Fibroblast of skin of right quadriceps (primary cell): ENCODE measurements around the gene HDHD5.

ENCODE experiments used
- DNase-seq: peaks from one replicate; pipeline ENCODE4 v3.0.0-alpha.2; 2013

Gene HDHD5

DNA sequence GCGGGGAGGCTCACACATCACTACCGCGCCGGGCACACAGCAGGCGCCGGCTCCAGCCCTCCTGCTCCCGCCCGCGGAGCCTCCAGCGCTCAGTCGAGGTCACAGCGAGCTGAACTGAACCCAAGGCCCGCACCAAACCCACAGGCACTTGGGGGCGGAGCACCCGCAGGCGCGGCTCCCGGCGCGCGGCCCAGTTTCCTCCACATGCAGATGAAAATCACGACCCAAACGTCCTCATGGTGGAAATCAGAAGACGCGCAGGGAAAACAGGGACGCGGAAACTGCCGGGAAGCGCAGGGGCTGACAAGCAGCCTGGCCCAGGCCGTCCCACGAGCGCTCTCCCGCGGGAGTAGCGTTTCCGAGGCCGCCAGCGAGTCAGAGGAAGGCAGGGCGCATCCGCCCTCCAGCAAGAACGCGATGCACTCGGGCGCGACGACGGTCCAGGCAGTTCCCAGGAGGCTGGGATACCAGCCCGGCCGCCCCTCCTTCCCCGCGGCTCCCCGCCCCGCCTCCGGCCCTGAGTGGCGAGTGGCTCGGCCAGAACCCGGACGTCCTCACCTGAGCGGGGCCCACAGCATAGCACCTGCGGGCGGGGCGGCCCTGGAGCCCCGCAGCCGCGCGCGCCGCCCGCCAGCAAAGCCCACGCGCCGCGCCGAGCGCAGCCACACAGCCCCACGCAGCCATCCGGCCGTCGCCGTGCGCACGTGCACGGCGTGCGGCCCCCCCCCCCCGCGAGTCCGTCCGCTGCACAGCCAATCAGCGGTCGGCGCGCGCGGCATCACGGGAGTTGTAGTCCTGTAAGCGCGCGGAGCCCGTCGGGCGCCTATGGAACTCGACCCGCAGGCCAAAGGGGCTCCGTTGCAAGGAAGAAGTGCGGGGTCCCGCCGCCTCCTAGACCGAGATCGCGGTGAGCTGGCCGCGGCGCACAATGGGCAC is at the start of gene HDHD5:
Gene HDHD5 (minus strand): TSS at position 710 of the 936 bp plus-strand sequence. CDS start 26 bp downstream, at position 684.
- peak; percentile 87 for DNase-seq

DNA sequence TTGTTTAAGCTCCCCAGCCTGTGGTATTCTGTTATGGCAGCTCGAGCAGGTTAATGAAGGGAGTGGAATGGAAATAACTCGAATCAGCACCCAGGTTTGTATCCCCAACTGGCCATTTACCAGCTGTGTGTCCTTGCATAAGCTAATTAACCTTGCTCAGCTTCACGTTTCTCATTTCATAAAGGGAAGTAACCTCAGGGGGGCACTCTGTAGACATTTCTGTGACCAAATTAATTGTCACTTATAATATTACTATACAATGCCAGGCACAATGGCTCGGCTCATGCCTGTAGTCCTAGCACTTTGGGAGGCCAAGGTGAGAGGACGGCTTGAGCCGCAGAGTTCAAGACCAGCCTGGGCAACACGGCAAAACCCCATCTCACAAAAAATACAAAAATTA is 46.4 kb upstream of the HDHD5 start:
- DNase-seq = no peak

DNA sequence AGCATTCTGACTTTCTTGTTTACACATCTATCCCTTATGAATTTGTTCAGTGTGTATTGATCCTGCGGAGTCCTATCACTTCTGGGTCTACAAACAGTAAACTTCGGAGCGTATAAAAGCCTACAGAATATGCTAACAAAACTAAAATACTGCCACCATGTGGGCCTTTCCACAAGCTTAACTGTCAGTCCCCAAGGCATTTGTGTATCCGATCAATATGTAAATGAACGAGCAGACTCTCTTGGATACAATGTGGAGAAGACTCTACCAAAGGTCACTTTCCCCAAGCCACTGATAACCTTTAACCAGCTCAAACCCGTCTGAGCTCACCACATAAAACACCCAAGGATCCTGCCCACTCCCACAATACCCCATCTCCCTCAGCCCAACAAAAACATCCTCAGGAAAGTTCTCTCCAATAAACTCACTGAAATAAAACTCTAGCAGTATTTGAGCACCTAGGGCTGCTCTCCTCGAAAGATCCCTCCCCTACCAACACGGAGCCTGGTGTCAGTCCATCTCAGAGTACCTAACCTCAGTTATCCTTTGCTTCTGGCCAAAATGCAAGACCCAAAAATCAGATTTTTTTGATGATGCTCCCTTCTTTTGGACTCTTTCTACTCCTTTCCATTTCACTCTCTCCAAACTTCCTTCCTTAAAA is 42.3 kb upstream of the HDHD5 start:
- no peak for DNase-seq

DNA sequence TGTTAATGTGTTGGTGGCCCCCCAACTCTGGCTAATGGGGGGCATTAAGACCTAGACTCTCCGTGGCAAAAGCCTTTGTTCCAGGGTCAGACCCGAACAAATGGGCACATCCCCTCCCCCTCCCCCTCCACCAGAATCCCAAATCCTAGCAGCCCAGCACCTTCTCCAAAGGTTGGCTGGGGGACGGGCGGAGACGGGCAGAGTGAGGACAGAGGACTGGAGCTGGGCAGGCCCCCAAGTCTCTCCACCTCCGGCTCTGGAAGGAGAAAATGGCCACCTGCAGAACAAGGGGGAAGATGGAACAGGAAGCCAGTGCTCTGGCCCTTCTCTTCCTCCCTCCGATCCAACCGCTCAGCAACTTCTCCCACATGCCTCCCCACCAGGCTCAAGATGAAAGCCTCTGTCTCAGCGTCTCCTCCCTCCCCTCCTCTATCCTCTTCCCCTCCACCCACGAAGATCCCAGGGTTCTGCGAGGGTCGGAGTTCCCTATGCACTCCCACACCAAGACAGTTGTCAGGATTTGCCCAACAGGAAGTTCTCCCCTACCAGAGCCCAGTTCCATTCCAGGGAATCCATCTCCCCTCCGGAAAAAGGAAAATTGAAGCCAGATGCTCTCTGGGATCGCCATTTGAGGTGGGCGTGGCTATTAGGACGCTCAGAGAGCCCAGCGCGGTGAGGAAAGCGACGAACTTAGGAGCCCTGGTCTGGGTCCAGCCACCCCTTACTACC is 40.1 kb upstream of the HDHD5 start:
- peak; percentile 86 for DNase-seq

DNA sequence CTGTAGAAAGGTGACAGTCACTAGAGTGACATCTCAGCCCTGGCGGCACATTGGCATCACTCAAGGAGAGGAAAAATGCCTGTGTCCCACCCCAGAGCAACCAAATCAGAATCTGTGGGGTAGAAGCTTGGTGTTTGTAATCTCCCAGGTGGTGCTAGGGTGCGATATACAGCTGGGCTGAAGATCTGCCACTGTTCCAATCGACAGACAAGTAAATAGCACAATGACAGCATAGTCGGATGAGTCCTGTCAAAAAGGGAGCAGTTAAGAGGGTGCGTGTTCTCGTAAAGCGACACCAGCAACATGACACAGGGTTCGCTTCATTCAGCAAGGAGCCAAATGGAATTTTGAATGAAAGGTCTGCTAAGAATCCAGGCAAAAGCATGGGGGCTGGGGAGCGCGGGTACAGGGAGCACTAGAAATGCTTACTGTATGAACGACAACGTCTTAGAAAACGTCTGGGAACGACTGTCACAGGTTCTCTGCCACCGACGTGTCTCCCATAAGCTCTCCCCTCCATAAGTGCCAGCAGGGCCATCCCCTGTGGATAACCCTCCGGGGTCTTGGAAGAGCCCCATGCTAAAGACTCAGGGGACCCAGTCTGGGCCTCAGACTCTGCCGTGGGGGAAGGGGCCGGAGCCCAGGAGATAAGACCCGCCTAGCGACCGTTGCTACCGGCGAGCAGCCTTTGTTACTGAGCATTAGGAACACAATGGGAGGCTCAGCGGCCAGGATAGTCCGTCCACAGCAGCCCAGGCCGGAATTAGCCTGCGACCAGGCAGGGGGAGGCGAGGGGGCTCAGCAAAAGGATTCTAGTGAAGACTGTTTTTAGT is 39.3 kb upstream of the HDHD5 start:
- no peak for DNase-seq

DNA sequence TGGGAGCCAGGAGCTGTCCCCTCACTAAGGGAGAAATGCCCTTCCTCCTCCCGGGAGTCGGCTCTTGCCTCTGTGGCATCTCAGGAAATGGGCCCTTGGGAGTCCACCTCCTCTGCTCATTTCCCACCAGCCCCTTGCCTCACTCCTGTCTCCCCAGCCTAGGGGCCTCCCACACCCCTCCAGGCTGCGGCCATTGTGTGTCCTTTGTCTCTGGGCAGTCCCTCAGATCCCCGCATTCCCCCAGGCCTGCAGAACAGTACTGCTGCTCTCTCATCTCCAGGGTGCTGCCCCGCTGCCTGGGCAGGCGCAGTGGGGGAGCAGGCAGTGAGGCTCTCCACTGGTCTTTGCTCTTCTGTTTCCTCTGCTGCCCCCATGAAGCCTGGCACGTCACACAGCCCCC is 35.1 kb upstream of the HDHD5 start:
- no peak for DNase-seq

DNA sequence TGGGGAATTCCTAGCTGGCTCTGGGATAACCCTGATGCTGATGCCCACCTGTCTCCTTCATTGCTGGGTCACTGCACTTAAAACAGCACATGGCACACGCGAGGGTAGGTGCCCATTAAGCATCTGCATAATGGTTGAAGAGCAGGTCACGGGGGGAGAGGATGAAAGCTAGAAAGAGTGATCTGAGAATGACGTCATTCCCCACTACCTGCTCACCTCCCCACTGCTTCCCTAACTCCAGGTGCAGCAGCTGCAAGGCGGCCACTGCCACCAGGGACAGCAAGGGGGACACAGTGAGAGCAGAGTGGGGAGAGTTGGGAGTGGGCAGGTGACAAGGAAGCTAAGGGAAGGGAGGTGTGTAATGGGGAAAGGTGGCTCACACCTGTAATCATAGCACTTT is 33.1 kb upstream of the HDHD5 start:
- no peak for DNase-seq

DNA sequence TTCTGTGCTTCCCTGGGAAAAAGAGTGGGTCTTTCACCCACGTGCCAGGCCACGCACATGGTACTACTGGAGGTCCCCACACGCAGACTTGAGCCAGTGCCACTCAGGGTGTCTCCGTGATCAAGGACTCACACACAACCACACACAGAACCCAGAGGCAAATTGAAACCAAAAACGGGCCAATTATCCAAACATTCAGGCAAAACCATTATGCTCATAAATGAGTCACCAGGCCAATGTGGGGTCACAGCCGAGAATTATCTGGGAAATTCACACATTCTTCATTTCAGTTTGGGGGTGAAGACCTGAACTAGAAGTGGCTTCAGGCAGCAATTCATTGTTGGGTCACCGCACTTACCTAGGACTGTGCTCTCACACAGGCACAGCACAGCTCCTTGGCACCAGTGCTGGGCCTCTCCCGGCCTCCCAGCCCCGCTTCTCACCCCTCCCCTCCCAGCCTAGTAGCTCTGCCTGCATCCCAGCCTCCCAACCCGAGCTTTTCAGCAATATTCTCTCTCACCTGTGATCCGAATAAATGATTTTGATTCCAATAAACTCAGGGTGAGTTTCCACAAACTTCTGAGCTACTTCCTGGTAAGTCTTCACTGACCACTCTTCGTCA is 32.2 kb upstream of the HDHD5 start:
- DNase-seq = peak; percentile 66

DNA sequence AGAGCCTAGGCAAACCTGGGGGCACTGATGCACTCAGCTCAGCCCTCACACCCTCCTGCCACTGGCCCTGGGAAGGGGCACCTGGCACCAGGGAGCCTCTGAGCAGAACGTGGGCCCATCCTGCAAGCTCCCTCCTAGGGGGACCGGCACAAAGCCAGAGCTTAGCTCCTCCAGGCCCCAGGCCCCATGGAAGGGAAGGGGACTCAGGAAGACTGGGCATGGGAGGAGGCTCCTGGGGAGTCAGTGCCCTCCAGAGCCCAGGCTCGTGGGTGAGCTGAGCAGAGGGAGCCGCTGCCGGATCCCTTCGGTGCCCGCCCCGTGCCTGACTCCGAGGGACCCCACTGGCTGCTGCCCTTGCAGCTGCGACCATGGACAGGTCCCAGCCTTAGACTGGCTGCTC is 31.6 kb upstream of the HDHD5 start:
- DNase-seq = no peak

DNA sequence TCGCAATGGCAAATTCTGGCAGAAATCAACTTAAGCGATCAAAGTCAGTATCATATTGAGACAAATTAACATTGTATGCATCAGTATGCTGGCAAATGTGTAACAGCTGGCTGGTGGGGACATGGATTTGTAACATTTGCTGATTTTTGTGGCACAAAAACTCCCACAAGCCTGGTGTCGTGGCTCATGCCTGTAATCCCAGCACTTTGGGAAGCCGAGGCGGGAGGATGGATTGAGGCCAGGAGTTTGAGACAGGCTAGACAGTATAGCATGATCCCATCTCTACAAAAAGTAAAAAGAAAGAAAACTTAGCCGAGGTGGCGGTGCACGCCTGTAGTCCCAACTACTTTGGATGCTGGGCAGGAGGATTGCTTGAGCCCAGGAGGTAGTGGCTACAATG is 17.6 kb upstream of the HDHD5 start:
- no peak for DNase-seq

DNA sequence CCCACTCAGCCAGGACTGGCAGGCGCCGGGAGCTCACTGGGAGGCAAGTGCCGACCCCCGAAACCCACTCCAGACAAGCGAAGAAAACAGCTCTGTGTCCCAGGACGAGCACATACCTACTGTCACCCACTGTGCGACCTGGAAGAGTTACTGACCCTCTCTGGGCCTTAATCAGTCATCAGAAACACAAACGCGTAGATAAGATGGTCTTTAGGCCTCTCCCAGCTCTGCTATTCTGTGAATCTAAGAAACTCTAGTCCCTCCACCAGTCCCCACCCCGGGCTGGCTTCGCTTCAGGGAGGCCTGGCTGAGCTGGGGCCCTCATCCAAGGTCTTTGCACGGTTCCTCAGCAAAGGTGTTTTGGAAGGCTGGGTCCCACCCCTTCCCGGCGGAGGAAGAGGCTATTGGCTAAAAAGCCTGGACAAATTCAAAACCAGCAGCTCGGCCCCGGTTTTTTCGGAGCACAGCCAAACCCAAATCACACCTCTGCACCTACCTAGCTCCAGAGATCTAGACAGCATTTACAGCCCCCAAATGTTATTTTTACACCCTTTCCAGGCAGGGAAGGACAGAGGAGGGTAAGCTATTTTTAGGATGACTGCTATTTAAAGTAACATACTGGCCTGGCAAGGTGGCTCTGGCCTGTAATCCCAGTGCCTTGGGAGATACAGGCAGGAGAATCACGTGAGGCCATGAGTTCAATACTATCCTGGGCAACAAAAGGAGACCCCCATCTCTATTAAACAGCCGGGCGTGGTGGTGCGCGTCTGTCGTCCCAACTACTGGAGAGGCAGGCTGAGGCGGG is 13.2 kb upstream of the HDHD5 start:
- peak; percentile 6 for DNase-seq

DNA sequence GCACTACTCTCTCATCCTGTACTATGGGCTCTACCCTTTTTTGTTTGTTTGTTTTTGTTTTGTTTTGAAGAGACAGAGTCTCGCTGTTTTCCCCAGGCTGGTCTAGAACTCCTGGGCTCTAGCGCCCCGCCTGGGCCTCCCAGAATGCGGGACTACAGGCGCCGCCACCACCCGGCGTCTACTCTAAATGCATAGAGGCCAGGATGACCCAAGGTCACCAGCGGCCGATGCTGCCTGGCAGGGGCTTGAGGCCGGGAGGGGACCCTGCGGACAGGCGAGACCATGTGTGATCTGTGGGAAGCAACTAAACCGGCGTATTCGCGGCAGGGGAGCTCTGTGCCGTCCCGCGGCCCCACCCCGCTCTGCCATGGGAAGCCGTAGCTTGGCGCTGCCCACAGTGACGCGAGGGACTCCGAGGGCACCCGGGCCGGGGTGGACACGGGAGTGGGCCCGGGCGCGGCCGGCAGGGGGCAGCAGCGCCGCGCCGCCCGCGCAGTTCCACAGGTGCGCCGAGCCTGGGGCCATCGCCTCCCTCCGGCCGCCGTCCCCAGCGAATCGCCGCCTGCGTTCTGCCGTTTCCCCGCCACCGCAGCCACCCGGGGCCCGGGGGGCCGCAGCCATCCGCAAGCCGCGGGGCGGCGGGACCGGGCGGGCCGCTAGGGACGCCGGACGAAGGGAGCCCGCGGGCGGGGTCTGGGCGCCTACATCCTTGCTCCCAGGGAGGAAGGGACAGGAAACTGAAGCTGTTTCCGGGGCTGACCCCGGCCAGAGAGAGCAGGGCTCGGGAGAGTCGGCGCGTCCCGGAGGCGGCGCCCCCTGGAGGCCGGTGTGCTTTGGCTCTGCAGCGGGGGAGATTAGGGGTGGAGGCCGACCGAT is 12.3 kb upstream of the HDHD5 start:
- peak; percentile 81 for DNase-seq

DNA sequence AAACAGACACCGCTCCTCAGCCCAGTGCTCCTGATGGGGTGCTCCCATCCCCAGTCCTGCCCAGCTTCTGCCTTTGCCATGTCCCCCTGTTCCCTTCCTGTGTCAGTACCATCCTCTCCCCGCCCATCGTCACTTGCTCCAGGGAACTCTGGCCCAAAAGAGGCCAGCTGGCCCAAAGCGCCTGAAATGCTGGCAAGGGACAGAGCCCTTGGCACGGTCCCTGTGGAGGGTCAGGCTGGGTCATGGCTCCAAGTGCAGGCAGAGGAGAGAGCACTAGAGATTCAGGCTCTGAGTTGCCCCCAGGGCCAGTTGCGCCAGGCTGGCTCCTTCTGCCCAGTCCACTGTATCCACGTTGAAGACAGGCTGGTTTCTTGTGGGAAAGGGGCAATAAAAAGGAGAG is 8.4 kb upstream of the HDHD5 start:
- DNase-seq = no peak

DNA sequence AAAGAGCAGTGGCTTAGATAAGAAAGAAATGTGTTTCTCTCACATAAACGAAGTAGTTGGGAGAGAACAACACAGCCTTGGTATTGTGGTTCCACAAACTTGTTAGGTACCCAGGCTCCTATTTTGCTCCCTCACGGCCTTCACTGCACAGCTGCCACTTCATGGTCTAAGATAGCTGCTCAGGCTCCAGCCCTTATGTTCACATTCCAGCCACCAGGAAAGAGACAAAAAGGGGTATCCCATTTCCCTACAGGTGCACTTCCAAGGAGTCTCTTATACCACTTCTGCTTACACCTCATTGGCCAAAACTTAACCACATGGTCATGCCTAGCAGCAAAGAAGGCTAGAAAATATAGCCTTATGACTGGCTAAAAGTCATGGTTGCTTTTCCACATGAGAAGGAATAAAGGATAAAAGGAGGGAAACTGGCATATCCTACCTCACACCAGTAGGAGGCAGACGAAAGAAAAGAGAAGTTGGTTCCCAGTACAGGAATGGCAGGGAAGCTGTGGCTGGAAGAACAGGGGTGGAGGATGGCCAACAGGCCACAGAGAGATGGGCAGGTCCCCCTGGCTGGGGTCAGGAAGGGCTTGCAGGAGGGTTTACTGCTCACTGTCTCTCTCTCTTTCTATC is 5.4 kb upstream of the HDHD5 start:
- no peak for DNase-seq

DNA sequence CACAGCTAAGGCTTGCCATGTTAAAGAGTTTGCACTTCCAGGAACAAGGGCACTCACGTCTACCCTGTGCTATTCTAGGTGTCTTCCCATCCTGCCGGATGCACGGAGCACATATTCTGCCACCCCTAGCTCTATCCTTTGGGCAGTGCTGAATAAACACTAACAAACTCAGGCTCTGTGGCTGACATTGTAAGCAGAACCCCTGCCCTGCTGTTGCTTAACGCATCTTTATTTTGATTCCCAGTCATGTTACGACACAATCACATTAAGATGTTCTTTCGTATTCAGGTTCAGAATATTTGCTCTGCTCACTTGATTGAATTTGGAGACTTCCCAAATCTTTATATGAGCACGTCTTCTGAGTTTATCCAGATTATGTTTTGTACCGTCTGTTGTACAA is 3.7 kb upstream of the HDHD5 start:
- DNase-seq = no peak

DNA sequence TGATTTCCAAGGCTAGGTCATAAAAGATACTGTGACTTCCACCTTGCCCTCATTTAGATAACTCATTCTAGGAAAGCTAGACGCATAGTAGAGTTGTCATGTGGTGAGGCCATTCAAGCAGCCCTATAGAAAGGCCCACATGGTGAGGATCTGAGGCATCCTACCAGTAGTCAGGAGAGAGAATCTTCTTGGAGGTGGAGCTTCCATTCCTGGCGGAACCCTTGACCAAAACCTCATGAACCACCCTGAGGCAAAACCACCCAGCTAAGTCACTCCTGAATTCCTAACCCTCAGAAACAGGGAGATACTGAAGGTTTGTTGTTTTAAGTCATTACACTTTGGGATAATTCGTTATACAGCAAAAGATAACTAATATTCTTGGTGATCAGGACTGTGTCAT is 2.9 kb upstream of the HDHD5 start:
- no peak for DNase-seq

DNA sequence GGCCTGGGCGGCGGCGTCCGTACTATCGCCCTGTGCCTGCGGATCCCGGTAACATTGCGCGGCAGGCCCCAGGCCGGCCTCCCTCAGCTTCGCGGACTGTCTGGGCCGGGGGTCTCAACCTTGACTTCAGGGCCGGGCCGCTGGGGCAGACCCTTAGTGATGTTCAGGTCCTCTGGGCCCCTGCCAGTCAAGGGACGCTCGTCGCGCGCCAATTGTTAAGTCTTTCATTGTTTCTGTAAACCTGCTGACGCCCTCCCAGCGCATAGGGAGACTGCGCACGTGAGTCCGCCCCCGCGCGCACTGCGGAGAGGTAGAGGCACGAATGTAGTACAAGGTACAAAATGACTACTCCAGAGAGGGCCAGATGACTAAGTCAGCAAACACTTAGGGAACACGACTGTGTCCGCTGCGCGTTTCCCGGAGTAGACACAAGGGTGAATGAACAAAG is 451 bp upstream of the HDHD5 start:
- peak; percentile 62 for DNase-seq

DNA sequence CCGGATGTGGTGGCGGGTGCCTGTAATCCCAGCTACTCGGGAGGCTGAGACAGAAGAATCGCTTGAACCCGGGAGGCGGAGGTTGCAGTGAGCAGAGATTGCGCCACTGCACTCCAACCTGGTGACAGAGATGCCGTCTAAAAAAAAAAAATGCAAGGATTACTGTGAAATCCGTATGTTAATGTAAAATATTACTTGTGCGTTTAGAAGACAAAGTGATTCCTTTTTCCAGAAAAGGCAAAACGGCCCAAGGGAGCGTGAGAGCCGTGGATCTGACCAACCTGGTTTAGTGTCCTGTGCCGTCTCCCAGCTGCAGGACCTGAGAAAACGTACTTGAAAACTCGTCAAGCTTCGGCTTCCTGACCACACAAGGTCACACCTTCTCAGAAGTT is 905 bp downstream of the HDHD5 start:
- DNase-seq = no peak

DNA sequence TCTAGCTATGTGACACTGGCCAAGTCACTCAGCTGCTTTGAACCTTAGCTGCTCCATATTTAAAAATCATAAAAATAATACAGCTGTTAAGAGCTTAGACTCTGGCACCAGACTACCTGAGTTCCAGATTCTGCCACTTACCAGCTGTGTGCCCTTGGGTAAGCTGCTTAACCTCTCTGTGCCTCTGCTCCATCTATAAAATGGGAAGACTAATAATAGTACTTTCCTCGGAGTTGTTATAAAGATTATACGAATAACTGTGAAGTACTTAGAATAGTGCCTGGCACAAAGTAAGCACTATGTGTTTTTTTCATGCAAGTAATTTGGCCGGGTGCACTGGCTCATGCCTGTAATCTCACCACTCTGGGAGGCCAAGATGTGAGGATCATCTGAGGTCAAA is 1.4 kb downstream of the HDHD5 start:
- DNase-seq = no peak

DNA sequence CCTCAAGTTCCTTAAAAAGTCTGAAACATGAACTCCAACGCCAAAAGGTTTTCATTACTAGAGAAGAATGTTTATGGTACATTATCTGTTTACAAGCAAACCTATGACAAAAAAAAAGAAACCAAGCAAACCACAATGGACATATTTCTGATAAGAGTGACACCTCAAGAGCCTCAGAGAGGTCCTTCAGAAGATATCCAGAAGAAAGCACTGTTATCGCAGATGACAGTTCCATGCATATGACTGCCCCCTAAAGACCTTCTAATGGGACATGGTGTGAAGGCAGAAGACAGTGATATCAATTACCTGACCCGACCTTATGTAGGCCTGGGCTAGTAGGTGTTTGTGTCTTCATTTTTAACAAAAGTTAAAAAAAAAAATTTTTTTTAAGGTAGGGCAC is 3.1 kb downstream of the HDHD5 start:
- DNase-seq = no peak
